ENCODE data around the gene GAGE12H.

GAGE12H gene

GRCh38 chrX:49618574-49618973, 38.8 kb downstream of the GAGE12H start:
- no peaks in the 10 kb centered on the region for H3K9me2 ChIP-seq (replicated peaks; ENCODE audit: insufficient read depth, low read length)
- H3K4me2 ChIP-seq (ENCODE audit: low read depth, low read length, poor library complexity, severe bottlenecking) = no peak overlapping the region
- no peak overlapping the region for H2AFZ ChIP-seq (ENCODE audit: low read depth, low read length, severe bottlenecking)
- no peaks in the 10 kb centered on the region for H3K79me2 ChIP-seq (ENCODE audit: insufficient read depth, low read length)
- TF ChIP-seq EZH2phosphoT487 (conservative IDR thresholded peaks at IDR 0.05; ENCODE audit: low read length) = no peak
- TF ChIP-seq, protein P1, sequence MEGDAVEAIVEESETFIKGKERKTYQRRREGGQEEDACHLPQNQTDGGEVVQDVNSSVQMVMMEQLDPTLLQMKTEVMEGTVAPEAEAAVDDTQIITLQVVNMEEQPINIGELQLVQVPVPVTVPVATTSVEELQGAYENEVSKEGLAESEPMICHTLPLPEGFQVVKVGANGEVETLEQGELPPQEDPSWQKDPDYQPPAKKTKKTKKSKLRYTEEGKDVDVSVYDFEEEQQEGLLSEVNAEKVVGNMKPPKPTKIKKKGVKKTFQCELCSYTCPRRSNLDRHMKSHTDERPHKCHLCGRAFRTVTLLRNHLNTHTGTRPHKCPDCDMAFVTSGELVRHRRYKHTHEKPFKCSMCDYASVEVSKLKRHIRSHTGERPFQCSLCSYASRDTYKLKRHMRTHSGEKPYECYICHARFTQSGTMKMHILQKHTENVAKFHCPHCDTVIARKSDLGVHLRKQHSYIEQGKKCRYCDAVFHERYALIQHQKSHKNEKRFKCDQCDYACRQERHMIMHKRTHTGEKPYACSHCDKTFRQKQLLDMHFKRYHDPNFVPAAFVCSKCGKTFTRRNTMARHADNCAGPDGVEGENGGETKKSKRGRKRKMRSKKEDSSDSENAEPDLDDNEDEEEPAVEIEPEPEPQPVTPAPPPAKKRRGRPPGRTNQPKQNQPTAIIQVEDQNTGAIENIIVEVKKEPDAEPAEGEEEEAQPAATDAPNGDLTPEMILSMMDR (IDR thresholded peaks at IDR 0.05; ENCODE audit: insufficient read depth, low read length, poor library complexity, severe bottlenecking) = no peak
- no peak overlapping the region for H3K9ac ChIP-seq (ENCODE audit: low read length)
- H3F3A ChIP-seq (ENCODE audit: insufficient read depth) = no peaks in the 10 kb centered on the region
- H3K4me3 ChIP-seq (ENCODE audit: insufficient read depth, low read length, poor library complexity, severe bottlenecking) = no peak overlapping the region
- H3K9me3 ChIP-seq (ENCODE audit: insufficient read depth, low read length) = no peaks in the 10 kb centered on the region
- H4K20me1 ChIP-seq (ENCODE audit: low read depth, low read length) = no peaks in the 10 kb centered on the region
- no peak overlapping the region for H3K27ac ChIP-seq (ENCODE audit: low read depth, low read length)
- H3K27me3 ChIP-seq (ENCODE audit: low read length) = no peaks in the 10 kb centered on the region
- no peaks in the 10 kb centered on the region for H3K36me3 ChIP-seq (ENCODE audit: low read length)

- no peaks in the 10 kb centered on the region for H3K9me3 ChIP-seq (ENCODE audit: insufficient read depth, low read length)
Observed at GRCh38 chrX:49627086-49627777, 47.5 kb downstream of the GAGE12H start.

More at GRCh38 chrX:49627086-49627777, 47.5 kb downstream of the GAGE12H start:
- Histone ChIP-seq H3K9me2 (replicated peaks; ENCODE audit: insufficient read depth, low read length) (no peaks in the 10 kb centered on the region), H3K36me3 (ENCODE audit: low read length) (no peaks in the 10 kb centered on the region), H3K9ac (ENCODE audit: low read length) (no peak overlapping the region), H3K4me3 (ENCODE audit: insufficient read depth, low read length, poor library complexity, severe bottlenecking) (no peak overlapping the region), H3K79me2 (ENCODE audit: insufficient read depth, low read length) (no peaks in the 10 kb centered on the region), H3F3A (ENCODE audit: insufficient read depth) (no peaks in the 10 kb centered on the region), H3K4me2 (ENCODE audit: low read depth, low read length, poor library complexity, severe bottlenecking) (no peak overlapping the region), H4K20me1 (ENCODE audit: low read depth, low read length) (no peaks in the 10 kb centered on the region), H3K27ac (ENCODE audit: low read depth, low read length) (no peak overlapping the region), H2AFZ (ENCODE audit: low read depth, low read length, severe bottlenecking) (no peak overlapping the region), H3K27me3 (ENCODE audit: low read length) (no peaks in the 10 kb centered on the region)
- TF ChIP-seq EZH2phosphoT487 (conservative IDR thresholded peaks at IDR 0.05; ENCODE audit: low read length) = no peak
- TF ChIP-seq, protein P1 (IDR thresholded peaks at IDR 0.05; ENCODE audit: insufficient read depth, low read length, poor library complexity, severe bottlenecking) = no peak
